Cardiac muscle cell (in vitro differentiated cells and primary cell): ENCODE data around the gene INTS1. TPM values are rescaled to one million over a fixed set of nuclear protein-coding genes. Genes with fewer than 3 reads are reported as not detected.

Experiments used
- DNase-seq, 2 donors: peaks; one replicate each; pipeline versions ENCODE4 v3.0.0 to v3.0.0-alpha.2; 2010 to 2017; ENCODE audit warnings: low read depth in 1 of 2, low spot score in 1 of 2
- H3K27ac ChIP-seq: fragments of 200-600 bp; sonication (generic); 2 replicates; pipeline ENCODE4 v1.5.1; 2016
- H3K27me3 ChIP-seq: fragments of 200-600 bp; sonication (generic); 2 replicates; pipeline ENCODE4 v1.6.0; 2016; ENCODE audit warnings: control low read depth
- H3K36me3 ChIP-seq: fragments of 200-600 bp; sonication (generic); 2 replicates; pipeline ENCODE4 v1.5.1; 2016; ENCODE audit warnings: control low read depth
- H3K4me1 ChIP-seq: fragments of 200-600 bp; sonication (generic); 2 replicates; pipeline ENCODE4 v1.8.1; 2017; ENCODE audit warnings: low read depth, mild to moderate bottlenecking, mixed run types
- H3K4me3 ChIP-seq: fragments of 200-600 bp; sonication (generic); 2 replicates; pipeline ENCODE4 v1.5.1; 2016; ENCODE audit warnings: mild to moderate bottlenecking
- H3K9me3 ChIP-seq: fragments of 200-600 bp; sonication (generic); 2 replicates; pipeline ENCODE4 v1.5.1; 2017; ENCODE audit warnings: low read depth, mild to moderate bottlenecking, control low read depth
- polyA plus RNA-seq: library from polyadenylated mRNA; unstranded; fragments of >200 nt; fragmentation: Nextera tagmentation; extraction: Ambion mirVana; gene quantifications from 2 replicates; pipeline ENCODE4 v1.2.1, GENCODE V29; 2016
- total RNA-seq: library from RNA; depleted of rRNA; stranded (reverse); fragments of >200 nt; gene quantifications from 2 replicates; pipeline ENCODE4 v1.2.3, GENCODE V29; 2016
- TF ChIP-seq, protein P1 (sequence below): IDR thresholded peaks from 2 replicates; pipeline ENCODE4 v1.5.1; 2012; ENCODE audit warnings: low read depth, mild to moderate bottlenecking, low read length

Gene INTS1
- total and polyA plus RNA-seq, 2 experiments from 2014 or later = 54.5 to 132 TPM

- DNase-seq = no peak
- no peak overlapping the region for H3K4me3 ChIP-seq
- H3K4me1 ChIP-seq = no peaks in the 10 kb centered on the region
- TF ChIP-seq, protein P1, sequence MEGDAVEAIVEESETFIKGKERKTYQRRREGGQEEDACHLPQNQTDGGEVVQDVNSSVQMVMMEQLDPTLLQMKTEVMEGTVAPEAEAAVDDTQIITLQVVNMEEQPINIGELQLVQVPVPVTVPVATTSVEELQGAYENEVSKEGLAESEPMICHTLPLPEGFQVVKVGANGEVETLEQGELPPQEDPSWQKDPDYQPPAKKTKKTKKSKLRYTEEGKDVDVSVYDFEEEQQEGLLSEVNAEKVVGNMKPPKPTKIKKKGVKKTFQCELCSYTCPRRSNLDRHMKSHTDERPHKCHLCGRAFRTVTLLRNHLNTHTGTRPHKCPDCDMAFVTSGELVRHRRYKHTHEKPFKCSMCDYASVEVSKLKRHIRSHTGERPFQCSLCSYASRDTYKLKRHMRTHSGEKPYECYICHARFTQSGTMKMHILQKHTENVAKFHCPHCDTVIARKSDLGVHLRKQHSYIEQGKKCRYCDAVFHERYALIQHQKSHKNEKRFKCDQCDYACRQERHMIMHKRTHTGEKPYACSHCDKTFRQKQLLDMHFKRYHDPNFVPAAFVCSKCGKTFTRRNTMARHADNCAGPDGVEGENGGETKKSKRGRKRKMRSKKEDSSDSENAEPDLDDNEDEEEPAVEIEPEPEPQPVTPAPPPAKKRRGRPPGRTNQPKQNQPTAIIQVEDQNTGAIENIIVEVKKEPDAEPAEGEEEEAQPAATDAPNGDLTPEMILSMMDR = no peak
- no peaks in the 10 kb centered on the region for H3K9me3 ChIP-seq
- H3K36me3 ChIP-seq = peaks cover 31% of the 10 kb centered on the region
- H3K27me3 ChIP-seq = no peaks in the 10 kb centered on the region
- H3K27ac ChIP-seq = no peak overlapping the region
Observed at GRCh38 chr7:1496531-1497292, 7.5 kb downstream of the INTS1 start.

DNA sequence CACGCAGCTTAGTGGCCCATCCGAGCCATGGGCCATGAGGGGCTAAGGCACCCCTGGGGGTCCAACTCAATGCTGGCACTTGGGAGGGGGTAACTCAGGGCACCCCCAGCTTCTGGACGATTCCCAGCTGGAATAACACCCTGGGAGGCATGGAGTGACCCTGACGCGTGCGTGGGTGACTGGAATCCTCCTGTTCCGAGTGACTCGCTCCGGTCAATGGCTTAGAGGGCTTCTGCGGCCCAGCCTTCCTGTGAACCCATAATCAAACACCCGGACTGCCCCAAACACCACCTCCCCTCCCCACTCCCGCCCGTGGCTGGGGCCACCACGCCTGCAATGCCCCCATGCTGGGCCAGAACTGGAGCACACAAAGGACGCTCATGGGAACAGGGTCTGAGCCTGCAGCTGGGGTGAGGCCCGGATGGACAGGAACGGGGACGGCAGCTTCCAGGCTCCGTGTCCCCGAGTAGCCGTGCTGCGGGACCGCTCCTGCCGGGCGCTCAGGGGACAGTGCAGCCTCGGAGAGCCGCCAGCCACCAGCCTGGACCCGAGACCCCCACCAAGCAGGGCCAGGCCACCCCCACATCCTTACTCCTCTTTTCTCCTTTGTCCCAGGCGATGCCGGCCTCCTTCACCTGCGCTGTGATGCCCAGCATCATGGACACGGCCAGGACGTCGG is 8.5 kb downstream of the INTS1 start:
- Histone ChIP-seq H3K27me3 (no peaks in the 10 kb centered on the region), H3K9me3 (no peaks in the 10 kb centered on the region), H3K4me1 (no peaks in the 10 kb centered on the region), H3K36me3 (peaks cover 29% of the 10 kb centered on the region), H3K4me3 (no peak overlapping the region), H3K27ac (no peak overlapping the region)
- TF ChIP-seq, protein P1 = no peak
- no peak for DNase-seq

DNA sequence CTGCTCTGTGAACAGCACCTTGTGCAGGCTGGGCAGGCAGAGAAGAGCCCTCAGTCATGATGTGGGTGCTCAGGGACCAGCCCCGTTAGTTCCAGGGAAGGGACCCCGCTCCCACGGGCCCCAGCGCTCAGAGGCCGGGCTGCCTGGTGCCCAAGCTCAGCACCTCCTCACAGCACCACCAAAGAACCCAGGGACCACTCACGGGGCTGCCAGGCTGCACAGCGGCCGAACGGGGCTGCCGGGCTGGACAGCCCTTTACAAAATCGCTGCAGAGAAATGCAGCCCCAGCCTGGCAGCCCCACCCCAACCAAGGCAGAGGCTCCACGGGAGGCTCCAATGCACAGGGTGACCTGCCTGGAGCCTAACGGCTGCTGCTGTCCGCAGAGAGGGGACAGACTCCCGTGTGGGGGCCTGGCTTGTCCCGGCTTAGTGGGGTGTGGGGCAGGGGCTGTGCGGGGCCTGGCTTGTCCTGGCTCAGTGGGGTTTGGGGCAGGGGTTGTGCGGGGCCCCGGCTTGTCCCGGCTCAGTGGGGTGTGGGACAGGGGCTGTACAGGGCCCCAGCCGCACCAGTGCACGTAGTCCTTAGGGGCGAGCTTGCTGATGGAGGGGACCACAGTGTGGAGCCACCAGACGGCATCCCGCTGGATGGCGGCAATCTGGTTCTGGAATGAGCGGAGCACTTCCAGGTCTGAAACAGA is 9.2 kb downstream of the INTS1 start:
- TF ChIP-seq, protein P1 = no peak
- H3K9me3 ChIP-seq = no peaks in the 10 kb centered on the region
- no peak overlapping the region for H3K4me3 ChIP-seq
- DNase-seq = no peak
- H3K36me3 ChIP-seq = peaks cover 31% of the 10 kb centered on the region
- no peaks in the 10 kb centered on the region for H3K4me1 ChIP-seq
- H3K27me3 ChIP-seq = no peaks in the 10 kb centered on the region
- no peak overlapping the region for H3K27ac ChIP-seq

DNA sequence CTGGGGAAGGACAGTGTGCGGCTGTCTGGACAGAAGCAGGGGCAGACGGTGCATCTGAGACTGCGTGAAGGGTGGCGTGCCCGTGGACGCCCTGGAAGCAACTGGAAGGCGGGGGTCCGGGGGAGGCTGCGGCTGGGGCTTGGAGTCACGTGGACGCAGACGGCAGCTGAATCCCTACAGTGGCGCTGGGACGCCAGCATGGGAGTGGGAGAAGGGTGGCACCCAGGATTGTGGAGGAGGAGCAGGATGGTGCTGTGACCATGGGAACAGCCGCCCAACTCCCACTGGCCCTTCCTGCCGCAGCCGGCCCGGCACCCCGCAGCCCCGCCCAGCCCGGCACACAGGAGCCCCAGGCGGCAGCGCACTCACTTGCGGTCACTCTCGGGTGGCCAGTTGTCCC is 9.7 kb downstream of the INTS1 start:
- TF ChIP-seq, protein P1 = no peak
- H3K36me3 ChIP-seq = peaks cover 35% of the 10 kb centered on the region
- no peaks in the 10 kb centered on the region for H3K4me1 ChIP-seq
- no peak overlapping the region for H3K27ac ChIP-seq
- no peak for DNase-seq
- H3K27me3 ChIP-seq = no peaks in the 10 kb centered on the region
- H3K4me3 ChIP-seq = no peak overlapping the region
- H3K9me3 ChIP-seq = no peaks in the 10 kb centered on the region

- Histone ChIP-seq H3K27ac (no peak overlapping the region), H3K27me3 (no peaks in the 10 kb centered on the region), H3K36me3 (peaks cover 36% of the 10 kb centered on the region), H3K4me3 (no peak overlapping the region), H3K4me1 (no peaks in the 10 kb centered on the region), H3K9me3 (no peaks in the 10 kb centered on the region)
- TF ChIP-seq, protein P1 = no peak
- no peak for DNase-seq
Observed at GRCh38 chr7:1493571-1493970, 10.6 kb downstream of the INTS1 start.
